GM23338 (cell line): ENCODE measurements around the gene BCL2.

Source experiments
- CREB1 ChIP-seq: fragments of 250-450 bp; sonication (Bioruptor Pico); IDR thresholded peaks from 2 replicates; pipeline ENCODE4 v1.5.0; 2020; ENCODE audit warnings: low read depth, mild to moderate bottlenecking, moderate library complexity
- EZH2 ChIP-seq: fragments of 200-600 bp; sonication (generic); IDR thresholded peaks from one replicate; pipeline ENCODE4 v1.8.0; 2017; ENCODE audit warnings: antibody characterized with exemption, mild to moderate bottlenecking, low read depth; ENCODE audit not compliant: unreplicated experiment
- EZH2phosphoT487 ChIP-seq: fragments of 200-600 bp; sonication (generic); IDR thresholded peaks from one replicate; pipeline ENCODE4 v1.8.1; 2018; ENCODE audit warnings: antibody characterized with exemption; ENCODE audit not compliant: unreplicated experiment
- NANOG ChIP-seq: IDR thresholded peaks from 2 replicates; pipeline ENCODE4 v1.6.1; 2016; ENCODE audit warnings: antibody characterized with exemption, borderline replicate concordance
- POLR2AphosphoS5 ChIP-seq: IDR thresholded peaks from 2 replicates; pipeline ENCODE4 v1.6.1; 2016; ENCODE audit warnings: antibody characterized with exemption, low read depth
- STAT1 ChIP-seq: IDR thresholded peaks from one replicate; pipeline ENCODE4 v1.6.1; 2016; ENCODE audit warnings: antibody characterized with exemption; ENCODE audit not compliant: unreplicated experiment
- ZNF331 ChIP-seq: fragments of 250-450 bp; sonication (Bioruptor Pico); IDR thresholded peaks from 2 replicates; pipeline ENCODE4 v1.5.0; 2020; ENCODE audit warnings: low read depth, mild to moderate bottlenecking, moderate library complexity
- TF ChIP-seq, protein P1 (sequence below), 2 experiments: fragments of 200-600 bp in 1 of 2; sonication (generic) in 1 of 2; conservative IDR thresholded peaks; 2 replicates each; pipeline versions ENCODE4 v1.5.1 to v1.6.1; 2016 to 2017; ENCODE audit warnings: antibody characterized with exemption in 2 of 2, low read depth in 2 of 2, mild to moderate bottlenecking in 2 of 2, moderate library complexity in 1 of 2
- TF ChIP-seq, protein P2 (sequence below): IDR thresholded peaks from one replicate; pipeline ENCODE4 v1.6.1; 2018; ENCODE audit warnings: antibody characterized with exemption; ENCODE audit not compliant: unreplicated experiment

DNA sequence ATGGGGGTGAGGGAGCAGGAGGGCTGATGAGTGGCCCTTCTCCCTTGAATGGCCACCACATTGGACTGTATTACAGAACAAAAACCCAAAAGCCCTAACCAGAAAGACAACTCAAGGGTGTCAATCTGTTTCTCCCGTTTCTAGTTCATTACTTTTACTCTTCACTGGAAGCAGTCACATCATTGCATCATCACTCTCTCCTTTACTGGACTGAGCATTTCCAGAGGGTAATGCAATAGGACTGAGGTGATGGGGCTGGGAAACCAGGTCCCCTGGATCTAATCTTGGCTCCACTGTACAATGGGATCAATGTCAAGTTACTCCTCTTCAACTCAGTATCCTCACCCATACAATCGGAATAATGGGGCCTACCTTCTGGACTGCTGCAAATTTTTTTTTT lies 56.1 kb downstream of the BCL2 start:
- TF ChIP-seq, protein P1, sequence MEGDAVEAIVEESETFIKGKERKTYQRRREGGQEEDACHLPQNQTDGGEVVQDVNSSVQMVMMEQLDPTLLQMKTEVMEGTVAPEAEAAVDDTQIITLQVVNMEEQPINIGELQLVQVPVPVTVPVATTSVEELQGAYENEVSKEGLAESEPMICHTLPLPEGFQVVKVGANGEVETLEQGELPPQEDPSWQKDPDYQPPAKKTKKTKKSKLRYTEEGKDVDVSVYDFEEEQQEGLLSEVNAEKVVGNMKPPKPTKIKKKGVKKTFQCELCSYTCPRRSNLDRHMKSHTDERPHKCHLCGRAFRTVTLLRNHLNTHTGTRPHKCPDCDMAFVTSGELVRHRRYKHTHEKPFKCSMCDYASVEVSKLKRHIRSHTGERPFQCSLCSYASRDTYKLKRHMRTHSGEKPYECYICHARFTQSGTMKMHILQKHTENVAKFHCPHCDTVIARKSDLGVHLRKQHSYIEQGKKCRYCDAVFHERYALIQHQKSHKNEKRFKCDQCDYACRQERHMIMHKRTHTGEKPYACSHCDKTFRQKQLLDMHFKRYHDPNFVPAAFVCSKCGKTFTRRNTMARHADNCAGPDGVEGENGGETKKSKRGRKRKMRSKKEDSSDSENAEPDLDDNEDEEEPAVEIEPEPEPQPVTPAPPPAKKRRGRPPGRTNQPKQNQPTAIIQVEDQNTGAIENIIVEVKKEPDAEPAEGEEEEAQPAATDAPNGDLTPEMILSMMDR (conservative IDR thresholded peaks at IDR 0.05; ENCODE audit: low read depth in 2 of 2) = no peak
- TF ChIP-seq EZH2 = no peak
- TF ChIP-seq, protein P2, sequence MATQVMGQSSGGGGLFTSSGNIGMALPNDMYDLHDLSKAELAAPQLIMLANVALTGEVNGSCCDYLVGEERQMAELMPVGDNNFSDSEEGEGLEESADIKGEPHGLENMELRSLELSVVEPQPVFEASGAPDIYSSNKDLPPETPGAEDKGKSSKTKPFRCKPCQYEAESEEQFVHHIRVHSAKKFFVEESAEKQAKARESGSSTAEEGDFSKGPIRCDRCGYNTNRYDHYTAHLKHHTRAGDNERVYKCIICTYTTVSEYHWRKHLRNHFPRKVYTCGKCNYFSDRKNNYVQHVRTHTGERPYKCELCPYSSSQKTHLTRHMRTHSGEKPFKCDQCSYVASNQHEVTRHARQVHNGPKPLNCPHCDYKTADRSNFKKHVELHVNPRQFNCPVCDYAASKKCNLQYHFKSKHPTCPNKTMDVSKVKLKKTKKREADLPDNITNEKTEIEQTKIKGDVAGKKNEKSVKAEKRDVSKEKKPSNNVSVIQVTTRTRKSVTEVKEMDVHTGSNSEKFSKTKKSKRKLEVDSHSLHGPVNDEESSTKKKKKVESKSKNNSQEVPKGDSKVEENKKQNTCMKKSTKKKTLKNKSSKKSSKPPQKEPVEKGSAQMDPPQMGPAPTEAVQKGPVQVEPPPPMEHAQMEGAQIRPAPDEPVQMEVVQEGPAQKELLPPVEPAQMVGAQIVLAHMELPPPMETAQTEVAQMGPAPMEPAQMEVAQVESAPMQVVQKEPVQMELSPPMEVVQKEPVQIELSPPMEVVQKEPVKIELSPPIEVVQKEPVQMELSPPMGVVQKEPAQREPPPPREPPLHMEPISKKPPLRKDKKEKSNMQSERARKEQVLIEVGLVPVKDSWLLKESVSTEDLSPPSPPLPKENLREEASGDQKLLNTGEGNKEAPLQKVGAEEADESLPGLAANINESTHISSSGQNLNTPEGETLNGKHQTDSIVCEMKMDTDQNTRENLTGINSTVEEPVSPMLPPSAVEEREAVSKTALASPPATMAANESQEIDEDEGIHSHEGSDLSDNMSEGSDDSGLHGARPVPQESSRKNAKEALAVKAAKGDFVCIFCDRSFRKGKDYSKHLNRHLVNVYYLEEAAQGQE = no peak
- no peak for TF ChIP-seq POLR2AphosphoS5
- no peak for TF ChIP-seq NANOG
- TF ChIP-seq STAT1 = no peak
- TF ChIP-seq CREB1 (CRISPR knock-in tag) = no peak
- no peak for TF ChIP-seq ZNF331 (CRISPR knock-in tag)
- TF ChIP-seq EZH2phosphoT487 = no peak
